ENCODE data around the gene CACNB1.

Gene CACNB1

DNA sequence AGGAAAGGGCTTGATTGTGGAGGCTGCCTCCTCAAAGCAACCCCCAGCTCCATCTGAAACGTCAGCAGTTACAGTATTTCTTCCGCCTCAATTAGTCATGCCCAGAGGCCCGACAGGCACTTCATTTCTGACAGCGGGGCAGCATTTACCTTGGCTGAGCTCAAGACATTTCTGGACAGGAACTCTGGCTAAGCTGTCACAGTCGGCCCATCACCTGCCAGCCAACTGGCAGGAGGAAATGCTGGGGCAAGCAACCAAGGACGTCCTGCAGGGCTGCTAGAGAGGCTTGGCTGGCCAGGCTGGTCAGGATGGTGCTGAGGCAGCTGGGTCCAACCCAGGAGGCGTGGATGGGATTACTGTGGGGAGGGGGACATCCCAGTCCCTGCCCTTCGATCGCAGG, 73.8 kb downstream of the CACNB1 start:
- DNase-seq (ENCODE audit: low read depth in 2 of 2): no peak

All from activated CD4-positive, alpha-beta T cell treated with anti-CD3 and anti-CD28 coated beads for 24 hours (primary cell).